ENCODE measurements around the gene PTPRU. TPM values are rescaled to one million over a fixed set of nuclear protein-coding genes. Genes with fewer than 3 reads are reported as not detected.

The PTPRU gene
- total RNA-seq: 1 to 10 TPM; 2.0 to 2.4 TPM
- long read RNA-seq, partial matches to known transcripts: 3 of 3 reads
- long read RNA-seq, other reads (novel, unspliced or antisense): 0 of 3 reads

DNA sequence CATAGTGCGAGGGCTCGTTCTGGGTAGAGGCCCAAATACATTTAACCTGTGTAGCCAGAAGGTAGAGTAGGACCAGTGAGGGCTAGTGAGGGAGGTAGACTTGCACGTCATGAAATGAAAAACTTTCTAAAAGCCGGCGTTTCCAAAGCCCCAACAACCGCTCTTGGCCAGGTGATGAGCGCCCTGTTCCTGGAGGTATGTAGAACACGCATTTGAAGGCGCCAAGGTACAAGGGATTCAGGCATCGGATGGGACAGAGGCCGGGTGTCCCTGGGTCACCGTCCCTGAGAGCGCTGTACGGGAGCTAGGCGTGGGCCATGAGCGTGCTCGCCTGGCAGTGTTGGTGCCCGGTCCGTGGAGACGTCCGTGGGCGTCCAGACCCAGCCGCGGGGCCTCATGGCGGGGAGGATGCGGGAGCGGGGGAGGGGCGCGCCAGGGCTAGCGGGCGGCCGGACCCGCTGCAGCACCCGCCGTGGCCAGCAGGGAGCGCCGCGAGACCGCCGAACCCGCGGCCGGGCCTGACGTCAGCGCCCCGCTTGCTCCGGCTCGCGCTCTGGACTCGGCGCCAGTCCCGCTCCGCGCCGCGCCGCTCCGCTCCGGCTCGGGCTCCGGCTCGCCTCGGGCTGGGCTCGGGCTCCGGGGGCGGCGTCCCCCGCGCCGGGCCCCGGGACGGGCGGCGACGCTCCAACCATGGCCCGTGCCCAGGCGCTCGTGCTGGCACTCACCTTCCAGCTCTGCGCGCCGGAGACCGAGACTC, at the start of gene PTPRU:
TSS of gene PTPRU (plus strand) at position 568 of the 757 bp plus-strand sequence. CDS start at position 691, 123 bp downstream.
- ATAC-seq (peak; percentile 83), DNase-seq (peak; percentile 56 to 84)
- intact Hi-C loops (cut with DNase I, micrococcal nuclease): loop anchor here (10.0 kb wide), 4 partner anchors 849 to 1479 kb away; no protein-coding TSS in a partner anchor

DNA sequence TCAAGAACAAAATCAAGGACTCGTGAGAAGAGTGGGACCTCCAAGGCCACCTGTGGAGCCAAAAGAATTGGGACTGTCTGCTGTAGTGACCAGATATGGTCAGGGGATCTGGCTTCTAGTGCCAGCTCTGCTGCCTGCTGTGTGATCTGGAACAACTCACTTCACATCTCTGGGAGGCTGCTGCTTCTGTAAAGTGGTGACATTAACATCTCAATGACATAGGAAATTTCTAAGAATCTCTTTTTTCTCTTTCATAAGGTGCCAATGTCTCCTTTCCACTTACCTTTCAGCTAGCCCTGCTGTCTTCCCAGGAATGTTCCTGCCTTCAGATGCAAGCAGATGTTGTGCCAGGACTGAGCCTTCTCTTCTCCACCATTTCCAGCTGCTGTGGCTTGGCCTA, 49.6 kb upstream of the PTPRU start:
- intact Hi-C loops (cut with DNase I, micrococcal nuclease): no loop called here
- no peak for ATAC-seq
- DNase-seq: no peak

DNA sequence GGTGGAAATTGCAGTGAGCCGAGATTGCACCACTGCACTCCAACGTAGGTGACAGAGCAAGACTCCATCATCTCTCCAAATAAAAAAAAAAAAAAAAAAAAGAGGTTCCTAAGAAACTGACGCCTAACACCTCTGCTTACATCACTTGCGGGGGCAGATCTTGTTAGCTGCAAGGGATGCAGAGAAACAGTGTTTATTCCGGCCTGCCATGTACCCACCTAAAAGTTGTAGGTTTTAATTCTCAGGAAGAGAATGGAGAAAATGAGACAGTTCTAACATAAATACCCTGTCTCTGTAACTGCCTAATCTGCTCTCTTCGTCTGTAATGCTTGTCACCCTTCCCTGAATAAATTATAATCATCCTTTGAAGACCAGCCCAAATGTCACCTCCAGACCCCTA, 45.6 kb upstream of the PTPRU start:
- ATAC-seq (no peak), DNase-seq (no peak)
- intact Hi-C loops (cut with DNase I, micrococcal nuclease): no loop called here

DNA sequence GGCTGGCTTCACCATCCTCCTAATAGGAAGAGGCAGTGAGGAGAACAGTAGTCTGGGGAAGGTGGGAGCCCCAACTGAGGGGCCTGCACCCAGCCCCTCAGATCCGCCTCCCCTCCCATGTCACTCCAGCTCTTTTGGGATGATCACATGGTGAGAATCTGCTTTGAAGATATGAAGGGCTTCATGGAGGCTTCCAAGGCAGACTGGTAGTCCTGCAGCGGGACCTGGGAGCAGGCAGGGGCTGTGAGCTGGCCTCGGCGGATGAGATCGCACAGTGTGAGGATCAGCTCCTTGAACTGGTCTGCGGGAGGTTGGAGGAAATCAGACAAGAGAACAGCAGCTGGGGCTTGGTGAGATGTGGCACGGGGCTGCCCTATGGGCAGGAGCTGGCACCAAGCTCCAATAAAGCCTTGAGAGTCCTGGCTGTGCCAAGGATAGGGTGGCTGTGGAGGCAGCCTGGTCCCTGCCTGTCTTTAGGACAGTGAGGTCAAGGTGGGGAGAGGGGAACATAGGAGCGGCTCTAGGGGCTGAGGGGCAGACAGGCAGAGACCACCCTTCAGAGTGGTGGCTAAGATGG, 42.4 kb upstream of the PTPRU start:
- DNase-seq (no peak), ATAC-seq (no peak)
- intact Hi-C loops (cut with DNase I, micrococcal nuclease): no loop called here

DNA sequence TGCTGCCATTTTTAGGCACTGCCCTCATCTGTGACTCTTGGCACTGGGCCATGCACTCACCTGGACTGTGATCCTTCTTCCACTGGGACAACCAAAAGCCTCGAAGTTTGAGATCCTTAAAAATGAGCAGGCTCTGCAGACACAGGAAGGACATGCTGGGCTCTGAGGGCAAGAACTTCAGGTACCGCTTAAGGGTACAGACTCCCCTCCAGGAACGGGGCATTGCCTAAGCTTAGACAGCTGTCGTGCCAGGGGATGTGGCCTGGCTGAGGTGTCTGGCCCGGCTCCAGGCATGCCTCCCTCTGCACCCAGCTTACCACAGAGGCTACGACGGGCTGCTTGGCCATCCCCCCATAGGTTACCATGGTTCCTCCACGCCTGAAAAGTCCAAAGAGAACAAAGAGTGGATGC, 40.4 kb upstream of the PTPRU start:
- ATAC-seq (no peak), DNase-seq (no peak)
- intact Hi-C loops (cut with DNase I, micrococcal nuclease): no loop called here

DNA sequence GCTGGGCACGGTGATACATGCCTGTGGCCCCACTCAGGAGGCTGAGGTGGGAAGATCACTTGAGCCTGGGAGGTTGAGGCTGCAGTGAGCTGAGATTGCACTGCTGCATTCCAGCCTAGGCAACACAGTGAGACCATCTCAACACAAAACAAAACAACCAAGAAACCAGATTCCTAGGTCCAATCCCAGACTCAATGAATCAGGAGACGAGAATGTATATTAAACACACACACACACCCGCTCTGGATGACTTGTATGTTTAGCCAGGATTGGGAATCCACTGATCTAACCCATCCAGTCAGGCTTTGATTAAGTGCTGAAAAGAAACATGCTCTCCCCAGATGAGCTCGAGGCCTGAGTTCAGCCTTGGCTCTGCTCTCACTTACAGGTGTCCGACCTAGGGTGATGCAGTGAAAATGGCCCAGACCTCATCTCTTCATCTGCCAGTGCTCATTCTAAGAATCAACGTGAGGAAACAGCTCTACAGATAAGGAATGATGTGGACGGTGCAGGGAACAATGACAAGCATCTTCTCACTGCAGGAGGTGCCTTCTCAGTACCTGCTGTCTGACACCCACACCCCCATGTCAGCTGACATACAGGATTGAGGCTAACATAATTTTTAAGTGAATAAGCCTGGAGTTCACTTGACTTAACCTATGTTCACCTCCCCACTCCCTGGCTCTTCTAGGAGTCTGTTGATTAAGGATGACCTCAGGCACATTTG, 39.3 kb upstream of the PTPRU start:
- DNase-seq (no peak), ATAC-seq (peak; percentile 11)
- intact Hi-C loops (cut with DNase I, micrococcal nuclease): no loop called here

DNA sequence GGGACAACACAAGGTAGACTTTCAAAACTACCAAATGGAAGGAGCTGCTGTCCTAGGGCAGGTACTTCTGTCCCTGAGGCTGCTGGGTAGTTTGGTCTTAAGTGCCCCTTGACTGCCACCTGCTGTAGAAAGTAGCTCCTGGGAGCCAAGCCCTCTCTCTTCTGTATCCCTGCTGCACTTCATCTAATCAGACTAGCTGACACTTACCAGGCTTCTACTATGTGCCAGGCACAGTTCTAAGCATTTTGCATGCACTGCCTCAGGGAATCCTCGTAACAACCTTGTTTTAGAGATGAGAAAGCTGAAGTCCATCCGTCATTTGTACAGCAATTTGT, 38.8 kb upstream of the PTPRU start:
- DNase-seq: peak in 1 of 2 donors; percentile 50
- peak; percentile 97 for ATAC-seq
- intact Hi-C loops (cut with DNase I, micrococcal nuclease): no loop called here

DNA sequence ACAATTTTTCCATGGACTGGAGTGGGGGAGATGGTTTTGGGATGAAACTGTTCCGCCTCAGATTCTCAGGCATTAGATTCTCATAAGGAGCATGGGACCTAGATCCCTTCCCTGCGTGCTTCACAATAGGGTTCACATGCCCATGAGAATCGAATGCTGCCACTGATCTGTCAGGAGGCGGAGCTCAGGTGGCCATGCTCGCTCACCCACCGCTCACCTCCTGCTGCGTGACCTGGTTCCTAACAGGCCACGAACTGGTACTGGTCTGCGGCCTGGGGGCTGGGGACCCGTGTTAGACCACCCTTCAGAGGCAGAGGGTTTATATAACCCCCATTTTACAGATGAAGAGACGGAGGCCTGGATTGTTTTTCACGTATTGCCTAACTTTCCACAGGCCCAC, 38.3 kb upstream of the PTPRU start:
- DNase-seq (no peak), ATAC-seq (no peak)
- intact Hi-C loops (cut with DNase I, micrococcal nuclease): no loop called here

DNA sequence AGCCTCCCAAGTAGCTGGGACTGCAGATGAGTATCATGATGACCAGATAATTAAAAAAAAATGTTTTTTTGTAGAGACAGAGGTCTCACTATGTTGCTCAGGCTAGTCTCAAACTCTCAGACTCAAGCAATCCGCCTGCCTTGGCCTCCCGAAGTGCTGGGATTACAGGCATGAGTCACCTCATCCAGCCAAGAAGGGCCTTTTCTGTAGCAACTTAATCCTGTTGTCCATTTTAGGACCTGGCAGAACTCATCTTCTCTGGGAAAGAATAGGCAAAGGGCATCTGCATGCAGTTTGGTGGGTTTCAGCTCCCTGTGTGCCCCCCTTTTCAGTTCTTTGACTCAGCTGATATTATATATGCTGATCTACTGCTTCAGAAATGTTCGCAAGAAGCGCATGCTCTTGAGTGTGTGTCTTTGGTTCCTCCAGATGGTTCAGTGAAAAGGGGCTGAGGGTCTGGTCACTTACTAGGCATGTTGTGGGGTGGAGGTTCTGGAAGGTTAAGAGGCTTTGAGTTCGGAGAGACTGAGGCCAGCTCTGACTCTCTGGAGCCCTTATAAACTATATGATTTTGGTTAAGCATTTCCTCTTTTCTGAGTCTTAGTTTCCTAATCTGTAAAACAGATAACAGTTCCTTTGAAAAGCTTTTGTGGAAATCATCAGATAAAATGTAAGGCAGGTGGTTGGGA, 35.3 kb upstream of the PTPRU start:
- ATAC-seq (no peak), DNase-seq (no peak)
- intact Hi-C loops (cut with DNase I, micrococcal nuclease): loop anchor here (5.0 to 10.0 kb wide), 3 partner anchors 169 to 416 kb away; no protein-coding TSS in a partner anchor

DNA sequence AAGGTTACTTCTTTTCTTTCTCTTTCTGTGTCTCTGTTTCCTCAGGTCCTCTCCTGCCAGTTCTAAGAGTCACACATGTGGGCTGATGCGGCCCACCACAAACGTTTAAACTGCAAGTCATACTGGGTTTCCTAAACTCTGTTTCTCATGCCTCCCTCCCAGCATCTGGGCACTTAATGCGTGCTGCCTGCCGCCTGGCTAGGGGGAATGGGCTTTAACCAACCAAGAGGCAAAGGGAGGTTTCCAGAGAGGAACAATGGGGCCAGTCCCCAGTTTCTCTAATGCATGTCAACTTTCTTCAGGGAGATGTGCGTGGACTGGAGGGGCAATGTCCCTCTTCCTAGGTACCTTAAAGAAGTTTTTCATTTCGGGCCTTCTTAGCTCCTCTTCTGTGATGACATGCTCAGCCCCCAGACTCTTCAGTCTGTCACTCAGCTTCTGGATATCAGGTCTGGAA, 34.7 kb upstream of the PTPRU start:
- no peak for ATAC-seq
- DNase-seq: no peak
- intact Hi-C loops (cut with DNase I, micrococcal nuclease): loop anchor here (2.0 to 10.0 kb wide), 4 partner anchors 169 to 417 kb away; no protein-coding TSS in a partner anchor

DNA sequence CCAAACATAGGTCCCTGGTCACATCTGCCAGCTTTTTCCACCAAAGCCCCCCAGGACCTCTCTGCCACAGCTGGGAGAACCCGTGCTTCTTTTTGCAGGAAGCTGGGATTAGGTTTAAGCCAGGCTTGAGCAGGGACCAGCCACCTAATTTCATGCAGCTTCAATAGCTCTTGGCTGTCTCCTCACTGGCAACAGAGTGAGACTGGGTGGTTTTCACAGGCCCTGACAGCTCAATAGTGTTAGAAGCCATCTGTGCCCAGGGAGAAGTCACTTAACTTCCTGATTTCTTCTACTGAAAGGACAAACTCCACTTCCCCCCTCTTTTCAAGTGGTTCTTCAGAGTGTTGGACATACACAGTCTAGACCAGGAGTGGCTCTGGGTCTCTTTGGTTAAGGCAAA, 34.3 kb upstream of the PTPRU start:
- DNase-seq (no peak), ATAC-seq (no peak)
- intact Hi-C loops (cut with DNase I, micrococcal nuclease): loop anchor here (2.0 to 10.0 kb wide), 4 partner anchors 170 to 417 kb away; no protein-coding TSS in a partner anchor

DNA sequence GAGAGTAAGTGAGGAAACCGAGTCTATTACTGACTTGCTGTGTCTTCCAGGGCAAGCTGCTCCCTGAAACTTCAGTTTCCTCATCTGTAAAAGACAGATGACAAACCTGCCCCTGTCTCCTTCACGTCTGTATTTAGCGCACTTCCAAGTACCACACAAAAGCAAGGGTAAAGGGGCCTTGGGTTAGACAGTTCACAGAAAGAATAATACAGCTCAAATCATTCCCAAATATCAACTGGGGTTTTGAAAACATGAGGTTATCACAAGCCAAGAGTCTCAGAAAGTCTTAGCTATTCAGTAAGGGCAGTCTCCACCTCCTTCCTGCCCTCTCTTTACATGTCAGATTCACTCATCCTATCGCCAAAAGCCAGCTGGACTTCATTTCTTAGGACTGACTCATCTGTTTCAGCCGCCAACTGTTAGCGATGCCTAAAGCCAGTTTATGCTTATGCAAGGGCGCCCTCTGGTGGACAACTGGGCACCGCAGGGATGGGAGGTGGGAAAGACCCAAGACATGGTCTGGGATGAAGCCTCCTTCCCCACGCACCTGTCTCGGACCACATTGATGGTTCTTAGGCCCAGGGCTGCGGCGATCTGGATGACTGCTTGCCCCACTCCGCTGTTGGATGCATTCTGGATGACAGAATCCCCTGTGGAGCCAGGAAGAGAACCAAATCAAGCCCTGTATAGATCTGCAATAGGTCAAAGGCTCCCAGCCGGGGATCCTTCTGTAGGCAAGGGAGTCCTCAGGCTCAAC, 33.6 kb upstream of the PTPRU start:
- DNase-seq (peak; percentile 90 to 98), ATAC-seq (peak; percentile 91)
- intact Hi-C loops (cut with DNase I, micrococcal nuclease): loop anchor here (2.0 to 10.0 kb wide), 4 partner anchors 170 to 418 kb away; no protein-coding TSS in a partner anchor

DNA sequence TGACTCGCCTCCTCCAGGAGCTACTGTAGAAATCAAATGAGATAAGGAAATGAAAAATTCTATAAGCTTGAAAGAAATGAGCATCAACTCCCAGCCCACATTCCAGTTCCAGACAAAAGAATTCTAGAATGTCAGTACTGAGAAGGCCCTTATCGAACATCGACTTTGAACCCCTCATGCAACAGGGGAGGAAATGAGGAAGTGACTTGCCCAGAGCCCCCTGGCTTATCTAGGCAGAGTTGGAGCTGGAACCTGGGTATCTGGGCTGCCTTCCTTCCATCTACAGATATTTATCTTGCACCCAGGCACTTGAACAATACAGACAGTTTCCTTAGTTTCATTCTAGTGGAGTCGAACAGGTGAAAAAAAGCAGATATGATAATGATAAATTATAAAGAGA, 27.9 kb upstream of the PTPRU start:
- ATAC-seq (no peak), DNase-seq (no peak)
- intact Hi-C loops (cut with DNase I, micrococcal nuclease): loop anchor here (10.0 kb wide), 2 partner anchors 324 to 424 kb away; no protein-coding TSS in a partner anchor

DNA sequence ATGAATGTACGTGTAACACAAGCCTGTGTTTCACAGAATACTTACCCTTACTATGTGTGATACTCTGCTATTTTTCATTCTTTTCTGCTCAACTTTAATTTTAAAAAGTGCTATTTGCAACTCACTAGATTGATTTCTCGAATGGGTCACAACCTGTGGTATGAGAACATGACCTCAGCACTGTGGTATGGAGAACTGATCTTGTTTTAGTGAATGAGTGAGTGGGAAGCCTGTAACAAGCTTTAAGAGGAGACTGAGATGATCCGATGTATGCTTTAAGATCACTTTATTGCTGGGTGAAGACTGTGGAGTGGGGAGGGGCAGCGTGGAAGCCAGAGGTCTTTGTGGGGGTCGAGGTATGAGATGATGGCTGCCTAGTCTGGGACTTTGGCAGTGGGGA, 27.1 kb upstream of the PTPRU start:
- ATAC-seq: no peak
- no peak for DNase-seq
- intact Hi-C loops (cut with DNase I, micrococcal nuclease): loop anchor here (10.0 kb wide), 2 partner anchors 324 to 424 kb away; no protein-coding TSS in a partner anchor

DNA sequence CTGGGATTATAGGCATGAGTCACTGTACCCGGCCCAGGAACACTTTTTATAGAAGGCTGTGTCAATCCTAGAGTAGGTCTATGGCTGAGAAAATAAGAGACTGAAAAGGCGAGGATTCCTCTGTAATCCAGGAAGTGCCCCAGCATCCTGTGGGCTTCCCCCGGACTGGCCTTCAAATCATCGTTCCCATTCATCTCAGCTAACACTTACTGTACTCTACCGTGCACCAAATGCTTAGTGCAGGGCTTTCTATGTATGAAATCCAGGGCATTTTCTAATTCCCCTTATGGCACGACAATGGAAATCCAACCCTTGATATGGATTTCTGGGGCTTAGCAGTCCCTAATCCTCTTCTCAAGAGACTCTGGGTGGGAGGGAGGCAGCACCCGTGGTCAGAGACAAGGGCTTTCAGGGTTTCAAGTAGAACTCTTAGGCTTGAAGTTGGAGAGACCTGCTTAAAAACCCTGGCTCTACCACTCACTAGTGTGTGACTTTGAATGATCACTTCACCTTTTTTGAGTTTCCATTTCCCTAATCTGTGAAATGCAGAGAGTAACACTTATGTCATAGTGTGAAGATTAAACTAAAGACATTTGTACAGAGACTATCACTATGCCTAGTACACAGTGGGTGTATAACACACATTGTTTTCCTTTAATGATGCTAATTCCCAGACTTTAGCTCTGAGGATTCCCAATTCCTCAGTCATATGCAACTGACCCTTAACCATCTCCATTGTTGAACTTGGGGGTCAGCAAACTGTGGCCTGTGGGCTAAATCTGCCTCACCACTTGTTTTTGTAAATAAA, 25.8 kb upstream of the PTPRU start:
- DNase-seq (no peak), ATAC-seq (no peak)
- intact Hi-C loops (cut with DNase I, micrococcal nuclease): no loop called here

DNA sequence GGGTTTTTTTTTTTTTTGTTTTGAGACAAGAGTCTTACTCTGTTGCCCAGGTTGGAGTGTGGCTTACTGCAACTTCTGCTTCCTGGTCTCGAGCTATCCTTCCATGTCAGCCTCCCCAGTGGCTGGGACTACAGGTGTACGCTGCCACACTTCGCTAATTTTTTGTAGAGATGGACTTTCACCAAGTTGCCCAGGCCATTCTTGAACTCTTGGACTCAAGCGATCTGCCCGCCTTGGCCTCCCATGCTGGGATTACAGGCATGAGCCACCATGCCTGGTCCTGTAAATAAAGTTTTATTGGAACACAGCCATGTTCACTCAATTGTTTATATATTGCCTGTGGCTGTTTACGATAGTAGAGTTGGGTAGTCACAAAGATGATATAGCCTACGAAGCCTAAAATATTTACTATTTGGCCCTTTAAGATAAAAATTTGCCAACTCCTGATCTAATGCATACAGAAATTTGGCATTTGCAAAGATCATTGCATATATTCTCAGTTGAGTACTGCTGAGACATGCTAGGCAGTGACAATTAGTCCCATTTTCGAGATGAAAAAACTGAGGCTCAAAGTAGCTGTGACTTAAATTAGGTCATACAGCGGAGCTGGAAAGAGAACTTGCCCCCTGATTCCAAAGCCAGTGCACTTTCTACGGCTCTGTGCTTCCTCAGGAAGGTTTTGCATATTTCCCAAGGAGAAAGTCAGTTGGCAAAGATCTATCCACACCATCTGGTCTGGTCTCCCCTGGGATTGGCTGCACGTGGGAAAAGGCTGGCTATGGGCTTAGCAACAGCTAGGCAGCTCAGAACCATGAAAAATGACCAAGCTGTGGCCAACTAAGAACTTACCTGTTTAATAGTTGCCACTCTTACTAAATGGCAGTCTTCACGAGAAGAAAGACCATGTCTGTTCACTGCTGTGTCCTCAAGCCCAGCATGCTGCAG, 25.0 kb upstream of the PTPRU start:
- DNase-seq (no peak), ATAC-seq (no peak)
- intact Hi-C loops (cut with DNase I, micrococcal nuclease): no loop called here

Measured in left colon (tissue), 2 donors.